M059J (cell line): ENCODE results near the gene IER5. TPM values are rescaled to one million over a fixed set of nuclear protein-coding genes. Genes with fewer than 3 reads are reported as not detected.

Source experiments
- DNase-seq: peaks from one replicate; pipeline ENCODE4 v3.0.0-alpha.2; 2012; ENCODE audit warnings: low read depth
- total RNA-seq: library from RNA; depleted of rRNA; stranded (reverse); fragments of >200 nt; shearing (Covaris generic); gene quantifications from 2 replicates; pipeline ENCODE4 v1.2.3, GENCODE V29; 2014; rRNA removed

IER5 gene
- total RNA-seq, 1 experiment from 2014 or later = 28.0 TPM

- DNase-seq = no peak
Observed at GRCh38 chr1:181133969-181134418, 45.5 kb downstream of the IER5 start.

GRCh38 chr1:181134543-181135436, 46.3 kb downstream of the IER5 start:
- peak; percentile 78 for DNase-seq

- DNase-seq = peak; percentile 50
Observed at GRCh38 chr1:181135437-181135731, 46.9 kb downstream of the IER5 start.

- peak; percentile 93 for DNase-seq
Observed at GRCh38 chr1:181135815-181136737, 47.6 kb downstream of the IER5 start.

GRCh38 chr1:181136738-181137122, 48.2 kb downstream of the IER5 start:
- DNase-seq = no peak

GRCh38 chr1:181137217-181137743, 48.8 kb downstream of the IER5 start:
- no peak for DNase-seq

GRCh38 chr1:181139631-181140061, 51.1 kb downstream of the IER5 start:
- peak; percentile 83 for DNase-seq

- DNase-seq = peak; percentile 62
Observed at GRCh38 chr1:181140398-181140797, 51.9 kb downstream of the IER5 start.

GRCh38 chr1:181140891-181141290, 52.4 kb downstream of the IER5 start:
- no peak for DNase-seq

- DNase-seq = peak; percentile 89
Observed at GRCh38 chr1:181141431-181141910, 53.0 kb downstream of the IER5 start.

Other genes with a start within 250 kb of the IER5 start
- gene KIAA1614, start 175.8 kb upstream of the IER5 start, total RNA-seq = 1.9 and 2.8 TPM in 2 replicates
- gene STX6, start 65.8 kb upstream of the IER5 start, total RNA-seq = 23.7 and 30.9 TPM in 2 replicates
- 42.5 and 47.5 TPM in 2 replicates for gene MR1, start 54.7 kb upstream of the IER5 start, total RNA-seq